IMR-90 (cell line): ENCODE data around the gene FBXW5. TPM values are rescaled to one million over a fixed set of nuclear protein-coding genes. Genes with fewer than 3 reads are reported as not detected.

Experiments
- ATAC-seq: fragments of 200-7000 bp; cut with Tn5 transposase; 2 replicates; pipeline ENCODE4 v1.9.1; 2020; ENCODE audit warnings: low read depth, mild to moderate bottlenecking, moderate library complexity
- BruUV-seq: library from RNA; stranded (reverse); fragments of 400-500 nt; replicated peaks from 2 replicates; lab custom pipeline; 2021; lab: Mats Ljungman, UMichigan
- CTCF ChIA-PET: fragments of 300-600 bp; formaldehyde crosslinking; extraction: SDS; loops from one replicate; lab custom pipeline; 2021; ENCODE audit warnings: antibody characterized with exemption; lab: Yijun Ruan, JAX
- POLR2A ChIA-PET: fragments of 300-600 bp; sonication (Branson Sonifier 250); formaldehyde crosslinking; loops from one replicate; lab custom pipeline; 2022; ENCODE audit warnings: antibody characterized with exemption; ENCODE audit not compliant: unreplicated experiment; lab: Charles Lee
- DNase-seq: peaks from one replicate; pipeline ENCODE4 v3.0.0; 2013
- H2AFZ ChIP-seq: replicated peaks from 2 replicates; pipeline ENCODE3; 2013; ENCODE audit warnings: low read length, mild to moderate bottlenecking; ENCODE audit not compliant: poor library complexity
- H2AK5ac ChIP-seq: 2 replicates; pipeline ENCODE4 v1.6.1; 2013; ENCODE audit warnings: low read depth, low read length, inconsistent platforms
- H2AK9ac ChIP-seq: replicated peaks from 2 replicates; pipeline ENCODE3; 2013; ENCODE audit warnings: mild to moderate bottlenecking, low read depth, low read length, moderate library complexity; ENCODE audit not compliant: poor library complexity
- H2BK120ac ChIP-seq: 2 replicates; pipeline ENCODE4 v1.6.1; 2013; ENCODE audit warnings: low read depth, low read length, inconsistent platforms
- H2BK15ac ChIP-seq: 3 replicates; pipeline ENCODE4 v1.6.1; 2013; ENCODE audit warnings: low read depth, low read length, inconsistent platforms
- H2BK20ac ChIP-seq: 2 replicates; pipeline ENCODE4 v1.6.1; 2013; ENCODE audit warnings: low read depth, mild to moderate bottlenecking, inconsistent platforms, low read length, moderate library complexity
- H2BK5ac ChIP-seq: 2 replicates; pipeline ENCODE4 v1.6.1; 2013; ENCODE audit warnings: mild to moderate bottlenecking, low read depth, low read length, inconsistent platforms; ENCODE audit not compliant: poor library complexity, severe bottlenecking
- H3K14ac ChIP-seq: replicated peaks from 2 replicates; pipeline ENCODE4 v1.6.1; 2013; ENCODE audit warnings: low read depth, low read length, inconsistent platforms
- H3K18ac ChIP-seq: 2 replicates; pipeline ENCODE4 v1.6.1; 2013; ENCODE audit warnings: low read depth, low read length, control low read depth
- H3K23ac ChIP-seq: 2 replicates; pipeline ENCODE4 v1.6.1; 2013; ENCODE audit warnings: low read depth, low read length, inconsistent platforms
- H3K27ac ChIP-seq: 2 replicates; pipeline ENCODE4 v1.5.1; 2013; ENCODE audit warnings: mild to moderate bottlenecking, control low read depth, low read length; ENCODE audit not compliant: insufficient read depth
- H3K27me3 ChIP-seq: 2 replicates; pipeline ENCODE4 v1.6.1; 2013; ENCODE audit warnings: low read length; ENCODE audit not compliant: control insufficient read depth, insufficient read depth
- H3K36me3 ChIP-seq: 2 replicates; pipeline ENCODE4 v1.6.1; 2013; ENCODE audit warnings: low read length, mixed read lengths; ENCODE audit not compliant: control insufficient read depth, insufficient read depth
- H3K4ac ChIP-seq: 2 replicates; pipeline ENCODE4 v1.6.1; 2013; ENCODE audit warnings: low read depth, low read length, inconsistent platforms
- H3K4me1 ChIP-seq: 2 replicates; pipeline ENCODE4 v1.6.1; 2013; ENCODE audit warnings: low read length, mixed read lengths; ENCODE audit not compliant: control insufficient read depth, insufficient read depth
- H3K4me2 ChIP-seq: 2 replicates; pipeline ENCODE4 v1.6.1; 2013; ENCODE audit warnings: low read depth, mild to moderate bottlenecking, control low read depth, low read length, moderate library complexity
- H3K4me3 ChIP-seq: 2 replicates; pipeline ENCODE4 v1.5.1; 2013; ENCODE audit warnings: low read depth, mild to moderate bottlenecking, control low read depth, low read length, moderate library complexity; ENCODE audit not compliant: insufficient read depth
- H3K56ac ChIP-seq: 2 replicates; pipeline ENCODE4 v1.6.1; 2013; ENCODE audit warnings: low read length, inconsistent platforms; ENCODE audit not compliant: insufficient read depth; ENCODE audit errors: extremely low read depth
- H3K79me1 ChIP-seq, 2 experiments: 2 replicates each; pipeline ENCODE4 v1.6.1; 2013; ENCODE audit warnings: low read length in 2 of 2, inconsistent platforms in 1 of 2, low read depth in 1 of 2
- H3K9ac ChIP-seq: 2 replicates; pipeline ENCODE4 v1.6.1; 2013; ENCODE audit warnings: low read depth, low read length, control low read depth
- H3K9me1 ChIP-seq: 2 replicates; pipeline ENCODE4 v1.6.1; 2013; ENCODE audit warnings: low read length, inconsistent platforms; ENCODE audit not compliant: insufficient read depth
- H3K9me3 ChIP-seq: 2 replicates; pipeline ENCODE4 v1.6.1; 2013; ENCODE audit warnings: low read length; ENCODE audit not compliant: control insufficient read depth, insufficient read depth
- H4K20me1 ChIP-seq: 2 replicates; pipeline ENCODE4 v1.6.1; 2013; ENCODE audit warnings: low read length, inconsistent platforms; ENCODE audit not compliant: insufficient read depth
- H4K5ac ChIP-seq: 2 replicates; pipeline ENCODE4 v1.6.1; 2013; ENCODE audit warnings: mild to moderate bottlenecking, low read depth, low read length, control low read depth
- H4K8ac ChIP-seq, 2 experiments: 2 replicates each; pipeline ENCODE4 v1.6.1; 2013; ENCODE audit warnings: low read depth in 2 of 2, low read length in 2 of 2, control low read depth in 1 of 2, inconsistent platforms in 1 of 2
- H4K91ac ChIP-seq: 2 replicates; pipeline ENCODE4 v1.6.1; 2013; ENCODE audit warnings: low read depth, low read length, inconsistent platforms; ENCODE audit not compliant: insufficient read depth
- CEBPB ChIP-seq: IDR thresholded peaks from 2 replicates; pipeline ENCODE4 v1.6.1; 2012; ENCODE audit warnings: low read depth, low read length, improper control_type of control experiment
- CHD1 ChIP-seq: IDR thresholded peaks from 2 replicates; pipeline ENCODE4 v1.6.1; 2012; ENCODE audit warnings: low read depth, low read length, improper control_type of control experiment
- FOS ChIP-seq: fragments of 150-350 bp; IDR thresholded peaks from 2 replicates; pipeline ENCODE4 v1.6.1; 2016; ENCODE audit warnings: low read depth, low read length
- MAFK ChIP-seq: IDR thresholded peaks from 2 replicates; pipeline ENCODE4 v1.6.1; 2012; ENCODE audit warnings: low read depth, low read length, improper control_type of control experiment
- MAZ ChIP-seq: IDR thresholded peaks from 2 replicates; pipeline ENCODE4 v1.6.1; 2012; ENCODE audit warnings: low read depth, mild to moderate bottlenecking, low read length, improper control_type of control experiment, moderate library complexity, borderline replicate concordance
- MXI1 ChIP-seq: IDR thresholded peaks from 2 replicates; pipeline ENCODE4 v1.6.1; 2012; ENCODE audit warnings: low read depth, mild to moderate bottlenecking, low read length, moderate library complexity, borderline replicate concordance
- NFE2L2 ChIP-seq: fragments of 150-350 bp; IDR thresholded peaks from 2 replicates; pipeline ENCODE4 v1.6.1; 2016; ENCODE audit warnings: low read depth, mild to moderate bottlenecking, low read length
- POLR2A ChIP-seq: IDR thresholded peaks from 2 replicates; pipeline ENCODE4 v1.6.1; 2012; ENCODE audit warnings: mild to moderate bottlenecking, low read depth, low read length
- RAD21 ChIP-seq: IDR thresholded peaks from 2 replicates; pipeline ENCODE4 v1.6.1; 2012; ENCODE audit warnings: low read length, improper control_type of control experiment
- RCOR1 ChIP-seq: IDR thresholded peaks from 2 replicates; pipeline ENCODE4 v1.6.1; 2012; ENCODE audit warnings: mild to moderate bottlenecking, low read length, improper control_type of control experiment; ENCODE audit not compliant: insufficient replicate concordance
- RFX5 ChIP-seq: IDR thresholded peaks from 2 replicates; pipeline ENCODE4 v1.8.0; 2012; ENCODE audit warnings: low read depth, mild to moderate bottlenecking, low read length, moderate library complexity
- SMC3 ChIP-seq: fragments of 150-350 bp; IDR thresholded peaks from 2 replicates; pipeline ENCODE4 v1.6.1; 2016; ENCODE audit warnings: low read depth, mild to moderate bottlenecking, antibody characterized with exemption, low read length, moderate library complexity
- WGBS, 2 experiments: methylation state at CpG; one replicate each; pipeline versions ENCODE4 v1.1.5 to v1.1.7; 2013; ENCODE audit warnings: missing lambda C conversion rate in 2 of 2; ENCODE audit not compliant: insufficient read length in 1 of 2; ENCODE audit errors: extremely low coverage in 2 of 2; 5-methylcytosine and 5-hydroxymethylcytosine counted together
- dilution Hi-C: fragments of 300-500 bp; cut with HindIII; formaldehyde crosslinking; loops from one replicate; pipeline ENCODE4 v1.14.3; 2018; ENCODE audit warnings: low sequenced_read_pairs; ENCODE audit not compliant: unreplicated experiment
- in situ Hi-C: fragments of 300-500 bp; cut with MboI; formaldehyde crosslinking; loops from 3 replicates; pipeline ENCODE4 v1.14.3; 2019; ENCODE audit warnings: low sequenced_read_pairs, inconsistent platforms, mixed read lengths
- intact Hi-C: fragments of 100-400 bp; cut with micrococcal nuclease; formaldehyde crosslinking; loops from 2 replicates; pipeline ENCODE4 v1.10.0; 2022
- polyA plus RNA-seq, 3 experiments: library from polyadenylated mRNA; depleted of rRNA; stranded (reverse); fragments of >200 nt; gene quantifications; 2 replicates each; pipeline ENCODE4 v1.2.3, GENCODE V29; 2012; ENCODE audit warnings: low replicate concordance in 1 of 3
- total RNA-seq: library from RNA; depleted of rRNA; stranded (reverse); fragments of >200 nt; gene quantifications from 2 replicates; pipeline ENCODE4 v1.2.3, GENCODE V29; 2012
- TF ChIP-seq, protein P1 (sequence below): conservative IDR thresholded peaks from 2 replicates; pipeline ENCODE4 v1.5.1; 2012; ENCODE audit warnings: mild to moderate bottlenecking, low read depth, low read length, improper control_type of control experiment
- TF ChIP-seq, protein P2 (sequence below): fragments of 150-350 bp; IDR thresholded peaks from 2 replicates; pipeline ENCODE4 v1.6.1; 2017; ENCODE audit warnings: mild to moderate bottlenecking, antibody characterized with exemption, low read length, low read depth
- TF ChIP-seq, protein P3 (sequence below): fragments of 150-350 bp; IDR thresholded peaks from 2 replicates; pipeline ENCODE4 v1.6.1; 2016; ENCODE audit warnings: low read depth, mild to moderate bottlenecking, low read length, moderate library complexity, borderline replicate concordance

The FBXW5 gene
- total and polyA plus RNA-seq, 2 of the 4 experiments (the other 2 are of a cell fraction), result 65.1 to 80.2 TPM

DNA sequence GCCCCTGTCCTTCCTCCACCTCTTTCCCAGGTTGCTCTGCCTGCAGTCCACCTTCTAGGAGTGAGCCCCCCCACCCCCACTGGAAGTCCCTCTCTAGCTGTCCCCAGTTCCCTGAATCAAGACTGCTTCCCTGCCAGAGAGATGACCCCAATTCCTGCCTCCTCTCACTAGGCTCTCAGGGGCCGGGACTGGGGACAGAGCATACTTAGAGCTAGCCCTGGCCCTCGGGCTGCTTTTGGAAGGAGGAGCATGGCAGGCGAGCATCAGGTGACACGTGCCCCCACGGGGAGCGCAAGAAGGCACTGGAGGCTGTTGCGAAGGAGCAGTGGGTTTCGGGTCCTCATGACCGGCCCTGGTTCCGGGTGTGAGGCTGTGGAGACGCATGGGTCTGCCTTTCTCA, 48.5 kb downstream of the FBXW5 start:
- in situ Hi-C loops, result no loop called here
- Histone ChIP-seq H3K56ac (no peak overlapping the region), H3K14ac (no peak overlapping the region), H2BK120ac (no peak overlapping the region), H3K4ac (no peak overlapping the region), H3K36me3 (peaks cover 16% of the 10 kb centered on the region), H4K8ac (no peak overlapping the region), H2BK15ac (no peak overlapping the region), H3K9me1 (peaks cover 9% of the 10 kb centered on the region; the same call in 1 of the 2 replicates), H2BK5ac (no peak overlapping the region), H3K9ac (no peak overlapping the region), H3K27ac (no peak overlapping the region), H2AK5ac (no peak overlapping the region), H3K4me3 (no peak overlapping the region), H2AK9ac (no peak overlapping the region), H3K4me2 (no peak overlapping the region), H4K20me1 (peaks cover 9% of the 10 kb centered on the region), H3K27me3 (no peaks in the 10 kb centered on the region), H3K23ac (no peak overlapping the region), H3K79me1 (peaks cover 25 to 70% of the 10 kb centered on the region in 2 experiments), H4K5ac (no peak overlapping the region), H4K91ac (no peak overlapping the region), H2AFZ (no peak overlapping the region), H2BK20ac (no peak overlapping the region), H3K18ac (no peak overlapping the region), H3K4me1 (no peaks in the 10 kb centered on the region), H3K9me3 (no peaks in the 10 kb centered on the region)
- POLR2A ChIA-PET, result no interaction called here
- dilution Hi-C loops, result no loop called here
- ATAC-seq (no peak), DNase-seq (no peak)
- 80% methylated on average over 11 of the region's 11 CpGs; no CpG with 5 or more reads in 1 of the 2 experiments for WGBS, 2 experiments
- CTCF ChIA-PET, result no interaction called here
- TF ChIP-seq NFE2L2 (no peak), SMC3 (no peak), MAZ (no peak), CHD1 (no peak), RAD21 (no peak), CEBPB (no peak), POLR2A (no peak), RFX5 (no peak), FOS (no peak), RCOR1 (no peak), MXI1 (no peak), MAFK (no peak)
- TF ChIP-seq, protein P1, sequence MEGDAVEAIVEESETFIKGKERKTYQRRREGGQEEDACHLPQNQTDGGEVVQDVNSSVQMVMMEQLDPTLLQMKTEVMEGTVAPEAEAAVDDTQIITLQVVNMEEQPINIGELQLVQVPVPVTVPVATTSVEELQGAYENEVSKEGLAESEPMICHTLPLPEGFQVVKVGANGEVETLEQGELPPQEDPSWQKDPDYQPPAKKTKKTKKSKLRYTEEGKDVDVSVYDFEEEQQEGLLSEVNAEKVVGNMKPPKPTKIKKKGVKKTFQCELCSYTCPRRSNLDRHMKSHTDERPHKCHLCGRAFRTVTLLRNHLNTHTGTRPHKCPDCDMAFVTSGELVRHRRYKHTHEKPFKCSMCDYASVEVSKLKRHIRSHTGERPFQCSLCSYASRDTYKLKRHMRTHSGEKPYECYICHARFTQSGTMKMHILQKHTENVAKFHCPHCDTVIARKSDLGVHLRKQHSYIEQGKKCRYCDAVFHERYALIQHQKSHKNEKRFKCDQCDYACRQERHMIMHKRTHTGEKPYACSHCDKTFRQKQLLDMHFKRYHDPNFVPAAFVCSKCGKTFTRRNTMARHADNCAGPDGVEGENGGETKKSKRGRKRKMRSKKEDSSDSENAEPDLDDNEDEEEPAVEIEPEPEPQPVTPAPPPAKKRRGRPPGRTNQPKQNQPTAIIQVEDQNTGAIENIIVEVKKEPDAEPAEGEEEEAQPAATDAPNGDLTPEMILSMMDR, result no peak
- TF ChIP-seq, protein P2, sequence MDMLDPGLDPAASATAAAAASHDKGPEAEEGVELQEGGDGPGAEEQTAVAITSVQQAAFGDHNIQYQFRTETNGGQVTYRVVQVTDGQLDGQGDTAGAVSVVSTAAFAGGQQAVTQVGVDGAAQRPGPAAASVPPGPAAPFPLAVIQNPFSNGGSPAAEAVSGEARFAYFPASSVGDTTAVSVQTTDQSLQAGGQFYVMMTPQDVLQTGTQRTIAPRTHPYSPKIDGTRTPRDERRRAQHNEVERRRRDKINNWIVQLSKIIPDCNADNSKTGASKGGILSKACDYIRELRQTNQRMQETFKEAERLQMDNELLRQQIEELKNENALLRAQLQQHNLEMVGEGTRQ, result no peak
- TF ChIP-seq, protein P3, sequence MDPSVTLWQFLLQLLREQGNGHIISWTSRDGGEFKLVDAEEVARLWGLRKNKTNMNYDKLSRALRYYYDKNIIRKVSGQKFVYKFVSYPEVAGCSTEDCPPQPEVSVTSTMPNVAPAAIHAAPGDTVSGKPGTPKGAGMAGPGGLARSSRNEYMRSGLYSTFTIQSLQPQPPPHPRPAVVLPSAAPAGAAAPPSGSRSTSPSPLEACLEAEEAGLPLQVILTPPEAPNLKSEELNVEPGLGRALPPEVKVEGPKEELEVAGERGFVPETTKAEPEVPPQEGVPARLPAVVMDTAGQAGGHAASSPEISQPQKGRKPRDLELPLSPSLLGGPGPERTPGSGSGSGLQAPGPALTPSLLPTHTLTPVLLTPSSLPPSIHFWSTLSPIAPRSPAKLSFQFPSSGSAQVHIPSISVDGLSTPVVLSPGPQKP, result no peak
- intact Hi-C loops, result no loop called here
- BruUV-seq, result no TSS peak
